ENCODE results near the gene ATP8B4. TPM values are rescaled to one million over a fixed set of nuclear protein-coding genes. Genes with fewer than 3 reads are reported as not detected.
A peak's percentile ranks its signal among the peaks of the same experiment; 100 is the strongest.

The ATP8B4 gene
- total and polyA plus RNA-seq, 2 of the 8 experiments (the other 6 are each of a cell fraction or from before 2014, with no cell fraction given) = 0.17 to 0.24 TPM

- TF ChIP-seq CBX5 (IDR thresholded peaks at IDR 0.05; ENCODE audit: low read depth, low read length) (no peak), CHD7 (IDR thresholded peaks at IDR 0.05; ENCODE audit: insufficient replicate concordance, low read length) (no peak), GABPA (IDR thresholded peaks at IDR 0.05; ENCODE audit: borderline replicate concordance, insufficient read depth, low read length) (no peak), TEAD4 (IDR thresholded peaks at IDR 0.05; ENCODE audit: low read depth, low read length) (0 out of 2 replicates have a peak, but pooled peaks have one; percentile 22), KDM1A (IDR thresholded peaks at IDR 0.05; ENCODE audit: borderline replicate concordance, low read length) (no peak), HDAC2 (IDR thresholded peaks at IDR 0.05; ENCODE audit: borderline replicate concordance in 1 of 2, low read depth in 2 of 2, low read length in 2 of 2) (no peak), TAF7 (optimal IDR thresholded peaks at IDR 0.05; ENCODE audit: borderline replicate concordance, low read depth, low read length) (no peak), SAP30 (IDR thresholded peaks at IDR 0.05; ENCODE audit: insufficient read depth, insufficient replicate concordance, low read length) (no peak), RBBP5 (IDR thresholded peaks at IDR 0.05; ENCODE audit: borderline replicate concordance, low read depth, low read length) (no peak), MAX (IDR thresholded peaks at IDR 0.05) (no peak)
Observed at GRCh38 chr15:50145451-50145872, 26.4 kb upstream of the ATP8B4 start (continued).
